ENCODE measurements around the gene ALDOA.

DNA sequence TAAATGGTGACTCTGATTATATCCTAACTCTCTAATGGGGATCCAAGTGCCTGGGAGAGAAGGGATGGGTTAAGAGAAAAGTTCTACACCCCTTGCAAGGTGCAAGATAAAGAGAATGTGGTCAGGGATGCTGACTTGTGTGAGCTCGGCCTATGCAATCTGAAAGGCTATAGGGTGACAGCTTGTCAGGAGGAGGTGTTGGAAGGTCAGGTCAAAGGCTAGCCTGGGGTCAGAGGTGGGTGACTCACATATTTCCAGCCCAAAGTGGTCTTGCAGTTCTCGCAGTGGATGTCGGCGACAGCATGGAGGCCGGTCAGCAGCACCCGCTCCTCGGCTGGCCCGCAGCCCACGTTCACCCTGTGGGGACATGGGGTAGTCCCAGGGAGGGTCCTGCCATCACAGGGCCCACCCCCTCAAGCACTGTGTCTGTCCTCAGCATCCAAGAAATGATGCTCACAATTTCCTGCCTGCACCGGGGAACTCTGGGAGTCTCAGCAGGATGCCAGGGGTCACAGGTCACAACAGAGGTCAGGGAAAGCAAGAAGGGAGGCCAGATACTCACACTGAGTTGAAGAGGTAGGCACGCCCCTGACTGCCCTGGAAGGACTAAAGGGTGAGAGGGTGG lies 29.1 kb downstream of the ALDOA start:
- TF ChIP-seq POLR2A (IDR thresholded peaks at IDR 0.05) = no peak
- TF ChIP-seq, protein P1, sequence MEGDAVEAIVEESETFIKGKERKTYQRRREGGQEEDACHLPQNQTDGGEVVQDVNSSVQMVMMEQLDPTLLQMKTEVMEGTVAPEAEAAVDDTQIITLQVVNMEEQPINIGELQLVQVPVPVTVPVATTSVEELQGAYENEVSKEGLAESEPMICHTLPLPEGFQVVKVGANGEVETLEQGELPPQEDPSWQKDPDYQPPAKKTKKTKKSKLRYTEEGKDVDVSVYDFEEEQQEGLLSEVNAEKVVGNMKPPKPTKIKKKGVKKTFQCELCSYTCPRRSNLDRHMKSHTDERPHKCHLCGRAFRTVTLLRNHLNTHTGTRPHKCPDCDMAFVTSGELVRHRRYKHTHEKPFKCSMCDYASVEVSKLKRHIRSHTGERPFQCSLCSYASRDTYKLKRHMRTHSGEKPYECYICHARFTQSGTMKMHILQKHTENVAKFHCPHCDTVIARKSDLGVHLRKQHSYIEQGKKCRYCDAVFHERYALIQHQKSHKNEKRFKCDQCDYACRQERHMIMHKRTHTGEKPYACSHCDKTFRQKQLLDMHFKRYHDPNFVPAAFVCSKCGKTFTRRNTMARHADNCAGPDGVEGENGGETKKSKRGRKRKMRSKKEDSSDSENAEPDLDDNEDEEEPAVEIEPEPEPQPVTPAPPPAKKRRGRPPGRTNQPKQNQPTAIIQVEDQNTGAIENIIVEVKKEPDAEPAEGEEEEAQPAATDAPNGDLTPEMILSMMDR (IDR thresholded peaks at IDR 0.05) = no peak

All from Peyer's patch (tissue), 4 donors.